ENCODE measurements around the gene OSBPL3.

The OSBPL3 gene

GRCh38 chr7:24748521-24748920 lies 231.5 kb downstream of the OSBPL3 start:
- DNase-seq (ENCODE audit: low read depth) = no peak
- TF ChIP-seq CTCF (conservative IDR thresholded peaks at IDR 0.05; ENCODE audit: low read depth, low read length) = no peak
- H3K4me3 ChIP-seq (ENCODE audit: low read depth, low read length) = no peak overlapping the region

All from choroid plexus epithelial cell (primary cell).